HepG2 (cell line): Measurements from ENCODE around the gene UTS2R. TPM values are rescaled to one million over a fixed set of nuclear protein-coding genes. Genes with fewer than 3 reads are reported as not detected.

Experiments used
- ARNT2 ChIP-seq: sonication (generic); formaldehyde crosslinking; IDR thresholded peaks from 2 replicates; pipeline ENCODE4 v1.8.0; 2022; ENCODE audit warnings: mild to moderate bottlenecking, low read depth, missing genetic modification reagents, moderate library complexity
- SKIL ChIP-seq: sonication (generic); formaldehyde crosslinking; IDR thresholded peaks from 2 replicates; pipeline ENCODE4 v1.8.0; 2022; ENCODE audit warnings: missing genetic modification reagents, mild to moderate bottlenecking, moderate library complexity, borderline replicate concordance
- SMC3 ChIP-seq: IDR thresholded peaks from 2 replicates; pipeline ENCODE4 v1.6.1; 2011; ENCODE audit warnings: low read length, improper control_type of control experiment
- ZNF225 ChIP-seq: sonication (generic); formaldehyde crosslinking; IDR thresholded peaks from 2 replicates; pipeline ENCODE4 v1.4.0; 2020; ENCODE audit warnings: mild to moderate bottlenecking, missing genetic modification reagents
- ZNF274 ChIP-seq: sonication (generic); formaldehyde crosslinking; IDR thresholded peaks from 2 replicates; pipeline ENCODE4 v1.5.1; 2020; ENCODE audit warnings: mild to moderate bottlenecking, missing genetic modification reagents
- ZNF33A ChIP-seq: sonication (generic); formaldehyde crosslinking; IDR thresholded peaks from 2 replicates; pipeline ENCODE4 v1.5.1; 2020; ENCODE audit warnings: missing genetic modification reagents, mild to moderate bottlenecking, moderate library complexity, borderline replicate concordance
- polyA plus RNA-seq, 8 experiments: library from polyadenylated mRNA; depleted of rRNA in 3 of 8; stranded (reverse) in 7 of 8; unstranded in 1 of 8; fragments of >200 nt; fragmentation: Illumina TruSeq in 4 of 8; extraction: Trizol in 4 of 8; gene quantifications; 2 replicates each; pipeline versions ENCODE4 v1.2.1 to v1.2.3, GENCODE V29; 2011 to 2016; ENCODE audit warnings: low read depth in 4 of 8, missing spikeins in 1 of 8, mixed read lengths in 1 of 8; ENCODE audit not compliant: insufficient read depth in 1 of 8
- total RNA-seq, 5 experiments: library from RNA; depleted of rRNA; stranded (reverse); fragments of >200 nt; fragmentation: Illumina TruSeq; extraction: Trizol; gene quantifications; 2 replicates each; pipeline ENCODE4 v1.2.3, GENCODE V29; 2016; ENCODE audit warnings: low read depth in 1 of 5
- TF ChIP-seq, protein P1 (sequence below): sonication (generic); formaldehyde crosslinking; IDR thresholded peaks from 2 replicates; pipeline ENCODE4 v1.5.1; 2020; ENCODE audit warnings: missing genetic modification reagents, mild to moderate bottlenecking, borderline replicate concordance
- TF ChIP-seq, protein P2 (sequence below): sonication (generic); formaldehyde crosslinking; IDR thresholded peaks from 2 replicates; pipeline ENCODE4 v1.4.0; 2020; ENCODE audit warnings: missing genetic modification reagents, mild to moderate bottlenecking, borderline replicate concordance

UTS2R gene
- total and polyA plus RNA-seq, 2 of the 13 experiments (the other 11 are each of a cell fraction or from before 2014, with no cell fraction given): 0.13 to 0.15 TPM

DNA sequence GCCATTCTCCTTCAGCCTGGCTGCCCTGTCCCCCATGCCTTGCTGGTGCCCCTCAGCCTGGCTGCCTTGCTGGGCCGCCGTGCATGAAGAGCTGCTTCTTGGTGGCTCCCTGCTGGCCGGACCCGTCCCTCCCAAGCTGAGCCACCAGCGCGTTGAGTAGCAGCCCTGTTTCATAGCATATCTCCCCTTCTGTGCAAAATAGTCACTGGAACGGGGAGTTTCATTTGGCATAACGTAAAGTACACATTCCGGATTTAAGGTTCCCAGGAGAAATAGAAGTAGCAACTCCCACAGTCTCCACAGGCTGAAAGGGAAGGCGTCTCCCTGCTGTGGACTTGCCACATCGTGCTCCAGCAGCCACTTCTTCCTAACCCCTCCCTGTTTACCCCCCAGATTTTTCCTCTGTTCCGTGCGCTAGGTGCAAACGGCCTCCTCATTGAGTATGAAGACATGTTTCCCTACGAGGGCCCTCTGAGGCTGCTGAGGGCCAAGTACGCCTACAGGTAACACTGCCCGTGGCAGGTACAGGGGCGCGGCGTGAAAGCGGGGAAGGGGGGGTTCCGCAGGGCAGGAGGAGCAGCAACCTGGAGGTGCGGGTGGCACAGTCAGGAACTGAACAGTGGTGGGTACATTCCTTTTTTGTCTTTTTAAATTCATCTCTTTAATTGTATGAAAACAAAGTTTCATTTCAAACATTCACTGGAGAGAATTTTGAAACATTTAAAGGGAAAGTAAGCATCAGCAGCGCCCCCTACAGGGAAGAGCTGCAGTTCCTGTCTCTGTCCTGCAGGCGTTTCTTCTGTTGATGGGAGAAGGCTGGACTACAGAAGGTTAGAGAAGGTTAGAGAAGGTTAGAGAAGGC, 52.7 kb downstream of the UTS2R start (continued):
- 0 out of 2 replicates have a peak, but pooled peaks have one; percentile 60 for TF ChIP-seq ZNF274
- TF ChIP-seq SMC3: peak; percentile 42; the same call in 1 of the 2 replicates
- TF ChIP-seq ARNT2 (CRISPR knock-in tag): 0 out of 2 replicates have a peak, but pooled peaks have one; percentile 28
- peak; percentile 26; the same call in 1 of the 2 replicates for TF ChIP-seq SKIL
- no peak for TF ChIP-seq ZNF33A (CRISPR knock-in tag)
- TF ChIP-seq, protein P1, sequence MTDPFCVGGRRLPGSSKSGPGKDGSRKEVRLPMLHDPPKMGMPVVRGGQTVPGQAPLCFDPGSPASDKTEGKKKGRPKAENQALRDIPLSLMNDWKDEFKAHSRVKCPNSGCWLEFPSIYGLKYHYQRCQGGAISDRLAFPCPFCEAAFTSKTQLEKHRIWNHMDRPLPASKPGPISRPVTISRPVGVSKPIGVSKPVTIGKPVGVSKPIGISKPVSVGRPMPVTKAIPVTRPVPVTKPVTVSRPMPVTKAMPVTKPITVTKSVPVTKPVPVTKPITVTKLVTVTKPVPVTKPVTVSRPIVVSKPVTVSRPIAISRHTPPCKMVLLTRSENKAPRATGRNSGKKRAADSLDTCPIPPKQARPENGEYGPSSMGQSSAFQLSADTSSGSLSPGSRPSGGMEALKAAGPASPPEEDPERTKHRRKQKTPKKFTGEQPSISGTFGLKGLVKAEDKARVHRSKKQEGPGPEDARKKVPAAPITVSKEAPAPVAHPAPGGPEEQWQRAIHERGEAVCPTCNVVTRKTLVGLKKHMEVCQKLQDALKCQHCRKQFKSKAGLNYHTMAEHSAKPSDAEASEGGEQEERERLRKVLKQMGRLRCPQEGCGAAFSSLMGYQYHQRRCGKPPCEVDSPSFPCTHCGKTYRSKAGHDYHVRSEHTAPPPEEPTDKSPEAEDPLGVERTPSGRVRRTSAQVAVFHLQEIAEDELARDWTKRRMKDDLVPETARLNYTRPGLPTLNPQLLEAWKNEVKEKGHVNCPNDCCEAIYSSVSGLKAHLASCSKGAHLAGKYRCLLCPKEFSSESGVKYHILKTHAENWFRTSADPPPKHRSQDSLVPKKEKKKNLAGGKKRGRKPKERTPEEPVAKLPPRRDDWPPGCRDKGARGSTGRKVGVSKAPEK (CRISPR knock-in tag): no peak
- 0 out of 2 replicates have a peak, but pooled peaks have one; percentile 32 for TF ChIP-seq ZNF225 (CRISPR knock-in tag)
- TF ChIP-seq, protein P2, sequence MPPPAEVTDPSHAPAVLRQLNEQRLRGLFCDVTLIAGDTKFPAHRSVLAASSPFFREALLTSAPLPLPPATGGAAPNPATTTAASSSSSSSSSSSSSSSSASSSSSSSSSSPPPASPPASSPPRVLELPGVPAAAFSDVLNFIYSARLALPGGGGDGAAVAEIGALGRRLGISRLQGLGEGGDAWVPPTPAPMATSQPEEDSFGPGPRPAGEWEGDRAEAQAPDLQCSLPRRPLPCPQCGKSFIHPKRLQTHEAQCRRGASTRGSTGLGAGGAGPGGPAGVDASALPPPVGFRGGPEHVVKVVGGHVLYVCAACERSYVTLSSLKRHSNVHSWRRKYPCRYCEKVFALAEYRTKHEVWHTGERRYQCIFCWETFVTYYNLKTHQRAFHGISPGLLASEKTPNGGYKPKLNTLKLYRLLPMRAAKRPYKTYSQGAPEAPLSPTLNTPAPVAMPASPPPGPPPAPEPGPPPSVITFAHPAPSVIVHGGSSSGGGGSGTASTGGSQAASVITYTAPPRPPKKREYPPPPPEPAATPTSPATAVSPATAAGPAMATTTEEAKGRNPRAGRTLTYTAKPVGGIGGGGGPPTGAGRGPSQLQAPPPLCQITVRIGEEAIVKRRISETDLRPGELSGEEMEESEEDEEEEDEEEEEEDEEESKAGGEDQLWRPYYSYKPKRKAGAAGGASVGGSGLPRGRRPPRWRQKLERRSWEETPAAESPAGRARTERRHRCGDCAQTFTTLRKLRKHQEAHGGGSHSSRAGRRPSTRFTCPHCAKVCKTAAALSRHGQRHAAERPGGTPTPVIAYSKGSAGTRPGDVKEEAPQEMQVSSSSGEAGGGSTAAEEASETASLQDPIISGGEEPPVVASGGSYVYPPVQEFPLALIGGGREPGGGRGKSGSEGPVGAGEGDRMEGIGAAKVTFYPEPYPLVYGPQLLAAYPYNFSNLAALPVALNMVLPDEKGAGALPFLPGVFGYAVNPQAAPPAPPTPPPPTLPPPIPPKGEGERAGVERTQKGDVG (CRISPR knock-in tag): 0 out of 2 replicates have a peak, but pooled peaks have one; percentile 40
- TF ChIP-seq, all 625 proteins: peak for 26
